Activated CD8-positive, alpha-beta memory T cell treated with anti-CD3 and anti-CD28 coated beads, Interleukin-2, amount 50 U/mL, for 24 hours (primary cell): ENCODE measurements around the gene PCDHB6.
"Not testable (repeated sequence)": the region's sequence is repeated elsewhere in the genome, so short reads cannot be mapped to it uniquely, and the experiment has no call there.

Source experiments
- DNase-seq: peaks from one replicate; pipeline ENCODE4 v3.0.0-alpha.2; 2020; ENCODE audit errors: extremely low read depth

Gene PCDHB6

GRCh38 chr5:141149812-141150211 is at the start of gene PCDHB6:
TSS of gene PCDHB6 (plus strand) at chr5:141150057. CDS start at chr5:141150258, 201 bp downstream.
- no peak for DNase-seq

GRCh38 chr5:141100243-141100805 is 49.5 kb upstream of the PCDHB6 start, which contains the start of gene PCDHB3:
TSS of gene PCDHB3 (plus strand) at chr5:141100473. CDS start at chr5:141100650, 177 bp downstream.
- DNase-seq, result peak; percentile 3

- DNase-seq, result no peak
These were observed 48.8 kb upstream of the PCDHB6 start for GRCh38 chr5:141101059-141101458.

DNA sequence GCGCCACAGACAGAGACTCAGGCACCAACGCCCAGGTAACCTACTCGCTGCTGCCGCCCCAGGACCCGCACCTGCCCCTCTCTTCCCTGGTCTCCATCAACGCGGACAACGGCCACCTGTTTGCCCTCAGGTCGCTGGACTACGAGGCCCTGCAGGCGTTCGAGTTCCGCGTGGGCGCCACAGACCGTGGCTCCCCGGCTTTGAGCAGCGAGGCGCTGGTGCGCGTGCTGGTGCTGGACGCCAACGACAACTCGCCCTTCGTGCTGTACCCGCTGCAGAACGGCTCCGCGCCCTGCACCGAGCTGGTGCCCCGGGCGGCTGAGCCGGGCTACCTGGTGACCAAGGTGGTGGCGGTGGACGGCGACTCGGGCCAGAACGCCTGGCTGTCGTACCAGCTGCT is 47.8 kb upstream of the PCDHB6 start:
- DNase-seq, result not testable (repeated sequence)

GRCh38 chr5:141102471-141102870 is 47.4 kb upstream of the PCDHB6 start:
- not testable (repeated sequence) for DNase-seq

GRCh38 chr5:141105350-141105749 is 44.5 kb upstream of the PCDHB6 start:
- DNase-seq, result no peak

DNA sequence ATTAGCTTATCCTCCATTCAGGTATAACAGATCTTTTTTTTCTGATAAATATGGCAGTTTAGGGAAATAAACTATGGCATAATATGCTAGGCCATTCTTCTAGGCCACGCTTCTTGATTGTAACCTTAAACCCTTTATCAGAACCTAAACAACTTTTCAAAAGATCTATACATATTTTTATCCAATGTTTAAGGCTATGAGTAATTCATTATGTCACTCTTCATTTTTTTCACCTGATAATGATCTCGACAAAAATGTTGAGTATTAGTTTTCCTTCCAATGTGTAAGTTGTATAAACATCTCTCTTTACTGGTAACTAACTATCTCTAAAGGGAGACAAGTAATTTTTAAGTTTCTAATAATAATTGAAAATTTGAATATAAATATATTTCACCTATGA is 30.6 kb upstream of the PCDHB6 start:
- no peak for DNase-seq

- DNase-seq, result no peak
These were observed 28.3 kb upstream of the PCDHB6 start, which contains the start of gene PCDHB4 for GRCh38 chr5:141121563-141121962. TSS of gene PCDHB4 (plus strand) at chr5:141121818. CDS start at chr5:141121999, 181 bp downstream.

DNA sequence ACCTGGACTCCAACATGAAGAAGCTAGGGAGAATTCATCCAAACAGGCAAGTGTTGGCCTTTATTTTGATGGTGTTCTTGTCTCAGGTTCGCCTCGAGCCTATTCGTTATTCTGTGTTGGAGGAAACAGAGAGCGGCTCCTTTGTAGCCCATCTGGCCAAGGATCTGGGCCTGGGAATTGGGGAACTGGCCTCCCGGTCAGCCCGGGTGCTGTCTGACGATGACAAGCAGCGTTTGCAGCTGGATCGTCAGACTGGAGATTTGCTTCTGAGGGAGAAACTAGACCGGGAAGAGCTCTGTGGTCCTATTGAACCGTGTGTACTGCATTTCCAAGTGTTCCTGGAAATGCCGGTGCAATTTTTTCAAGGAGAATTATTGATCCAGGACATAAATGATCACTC is 27.9 kb upstream of the PCDHB6 start:
- DNase-seq, result no peak

DNA sequence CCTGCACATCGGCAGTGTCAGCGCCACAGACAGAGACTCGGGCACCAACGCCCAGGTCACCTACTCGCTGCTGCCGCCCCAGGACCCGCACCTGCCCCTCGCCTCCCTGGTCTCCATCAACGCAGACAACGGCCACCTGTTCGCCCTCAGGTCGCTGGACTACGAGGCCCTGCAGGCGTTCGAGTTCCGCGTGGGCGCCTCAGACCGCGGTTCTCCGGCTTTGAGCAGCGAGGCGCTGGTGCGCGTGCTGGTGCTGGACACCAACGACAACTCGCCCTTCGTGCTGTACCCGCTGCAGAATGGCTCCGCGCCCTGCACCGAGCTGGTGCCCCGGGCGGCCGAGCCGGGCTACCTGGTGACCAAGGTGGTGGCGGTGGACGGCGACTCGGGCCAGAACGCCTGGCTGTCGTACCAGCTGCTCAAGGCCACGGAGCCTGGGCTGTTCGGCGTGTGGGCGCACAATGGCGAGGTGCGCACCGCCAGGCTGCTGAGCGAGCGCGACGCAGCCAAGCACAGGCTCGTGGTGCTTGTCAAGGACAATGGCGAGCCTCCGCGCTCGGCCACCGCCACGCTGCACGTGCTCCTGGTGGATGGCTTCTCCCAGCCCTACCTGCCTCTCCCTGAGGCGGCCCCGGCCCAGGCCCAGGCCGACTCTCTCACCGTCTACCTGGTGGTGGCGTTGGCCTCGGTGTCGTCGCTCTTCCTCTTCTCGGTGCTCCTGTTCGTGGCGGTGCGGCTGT is 26.3 kb upstream of the PCDHB6 start:
- DNase-seq, result not testable (repeated sequence)

- no peak for DNase-seq
These were observed 22.6 kb upstream of the PCDHB6 start for GRCh38 chr5:141127305-141127704.

DNA sequence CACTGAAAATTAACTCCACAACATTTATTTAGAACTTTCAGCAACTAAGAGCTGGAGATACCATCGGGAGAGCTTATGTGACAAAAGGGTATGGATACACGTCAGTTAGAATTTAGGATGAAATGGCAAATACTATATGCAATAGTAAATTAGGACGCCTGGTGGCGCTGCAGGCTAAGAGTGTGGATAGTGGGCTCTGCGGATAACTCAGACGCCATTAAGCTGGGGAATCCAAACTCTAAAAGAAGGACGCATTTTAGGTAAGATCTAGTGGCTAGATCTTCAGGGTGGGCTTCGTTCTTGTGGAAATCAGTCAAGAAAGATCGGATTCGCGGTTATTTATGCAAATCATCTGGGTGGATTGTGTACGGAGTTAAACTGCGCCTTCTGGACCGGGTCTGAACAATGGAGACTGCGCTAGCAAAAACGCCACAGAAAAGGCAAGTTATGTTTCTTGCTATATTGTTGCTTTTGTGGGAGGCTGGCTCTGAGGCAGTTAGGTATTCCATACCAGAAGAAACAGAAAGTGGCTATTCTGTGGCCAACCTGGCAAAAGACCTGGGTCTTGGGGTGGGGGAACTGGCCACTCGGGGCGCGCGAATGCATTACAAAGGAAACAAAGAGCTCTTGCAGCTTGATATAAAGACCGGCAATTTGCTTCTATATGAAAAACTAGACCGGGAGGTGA is 14.7 kb upstream of the PCDHB6 start, which contains the start of gene PCDHB5:
PCDHB5 (plus strand) TSS at position 177 of the 688 bp plus-strand sequence; CDS start at position 406, 229 bp downstream.
- no peak for DNase-seq

DNA sequence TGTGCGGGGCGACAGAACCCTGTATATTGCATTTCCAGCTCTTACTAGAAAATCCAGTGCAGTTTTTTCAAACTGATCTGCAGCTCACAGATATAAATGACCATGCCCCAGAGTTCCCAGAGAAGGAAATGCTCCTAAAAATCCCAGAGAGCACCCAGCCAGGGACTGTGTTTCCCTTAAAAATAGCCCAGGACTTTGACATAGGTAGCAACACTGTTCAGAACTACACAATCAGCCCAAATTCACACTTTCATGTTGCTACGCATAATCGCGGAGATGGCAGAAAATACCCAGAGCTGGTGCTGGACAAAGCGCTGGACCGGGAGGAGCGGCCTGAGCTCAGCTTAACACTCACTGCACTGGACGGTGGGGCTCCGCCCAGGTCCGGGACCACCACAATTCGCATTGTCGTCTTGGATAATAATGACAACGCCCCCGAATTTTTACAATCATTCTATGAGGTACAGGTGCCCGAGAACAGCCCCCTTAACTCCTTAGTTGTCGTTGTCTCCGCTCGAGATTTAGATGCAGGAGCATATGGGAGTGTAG is 14.1 kb upstream of the PCDHB6 start:
- DNase-seq, result no peak

GRCh38 chr5:141137346-141137745 is 12.5 kb upstream of the PCDHB6 start:
- not testable (repeated sequence) for DNase-seq

GRCh38 chr5:141150224-141150992 is 551 bp downstream of the PCDHB6 start:
- no peak for DNase-seq

- no peak for DNase-seq
These were observed 1.1 kb downstream of the PCDHB6 start for GRCh38 chr5:141150993-141151325.

- DNase-seq, result not testable (repeated sequence)
These were observed 1.8 kb downstream of the PCDHB6 start for GRCh38 chr5:141151632-141152031.

- DNase-seq, result not testable (repeated sequence)
These were observed 2.2 kb downstream of the PCDHB6 start for GRCh38 chr5:141152096-141152495.

DNA sequence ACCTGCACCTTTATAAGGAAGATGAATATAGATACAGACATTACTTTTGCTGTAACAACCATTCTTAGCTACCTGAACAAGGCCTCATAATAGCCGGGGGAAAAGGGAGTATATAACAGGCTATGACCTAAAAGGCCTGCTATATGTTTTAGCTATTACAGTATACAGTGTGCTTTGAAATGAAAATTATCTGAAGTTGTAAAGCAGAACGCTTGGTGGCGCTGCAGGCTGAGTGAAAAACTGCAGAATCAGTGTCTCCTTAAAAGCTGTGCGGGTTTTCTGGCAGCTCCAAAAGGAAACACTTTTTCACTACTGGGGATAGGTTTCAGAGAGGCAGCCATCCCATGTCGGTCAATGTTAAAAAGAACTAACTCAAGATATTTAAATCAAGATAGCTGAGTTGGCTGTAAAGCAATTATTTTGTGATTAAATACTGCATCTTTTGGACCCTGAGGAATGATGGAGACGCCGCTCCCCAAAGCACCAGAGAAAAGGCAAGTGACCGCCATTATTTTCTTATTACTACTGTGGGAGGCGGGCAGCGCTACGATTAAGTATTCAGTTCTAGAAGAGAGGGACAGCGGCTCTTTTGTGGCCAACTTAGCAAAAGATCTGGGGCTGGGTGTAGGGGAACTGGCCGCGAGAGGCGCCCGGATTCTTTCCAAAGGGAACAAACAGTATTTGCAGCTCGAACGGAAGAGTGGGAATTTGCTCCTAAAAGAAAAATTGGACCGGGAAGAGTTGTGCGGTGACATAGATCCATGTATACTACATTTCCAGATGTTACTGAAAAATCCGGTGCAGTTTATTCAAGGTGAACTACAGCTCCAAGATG is 5.9 kb downstream of the PCDHB6 start:
- no peak for DNase-seq

DNA sequence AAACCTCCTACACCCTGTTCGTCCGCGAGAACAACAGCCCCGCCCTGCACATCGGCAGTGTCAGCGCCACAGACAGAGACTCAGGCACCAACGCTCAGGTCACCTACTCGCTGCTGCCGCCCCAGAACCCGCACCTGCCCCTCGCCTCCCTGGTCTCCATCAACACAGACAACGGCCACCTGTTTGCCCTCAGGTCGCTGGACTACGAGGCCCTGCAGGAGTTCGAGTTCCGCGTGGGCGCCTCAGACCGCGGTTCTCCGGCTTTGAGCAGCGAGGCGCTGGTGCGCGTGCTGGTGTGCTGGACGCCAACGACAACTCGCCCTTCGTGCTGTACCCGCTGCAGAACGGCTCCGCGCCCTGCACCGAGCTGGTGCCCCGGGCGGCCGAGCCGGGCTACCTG is 7.5 kb downstream of the PCDHB6 start:
- not testable (repeated sequence) for DNase-seq

GRCh38 chr5:141157901-141158300 is 8.0 kb downstream of the PCDHB6 start:
- DNase-seq, result not testable (repeated sequence)
